HG03196 (cell line): ENCODE measurements around the gene CCDC190.
A peak's percentile ranks its signal among the peaks of the same experiment; 100 is the strongest.
"Not testable (repeated sequence)": the region's sequence is repeated elsewhere in the genome, so short reads cannot be mapped to it uniquely, and the experiment has no call there.

ENCODE experiments used
- ATAC-seq: cut with Tn5 transposase; IDR thresholded peaks from one replicate; pipeline ENCODE4 v1.9.1; 2021; ENCODE audit not compliant: unreplicated experiment

The CCDC190 gene

DNA sequence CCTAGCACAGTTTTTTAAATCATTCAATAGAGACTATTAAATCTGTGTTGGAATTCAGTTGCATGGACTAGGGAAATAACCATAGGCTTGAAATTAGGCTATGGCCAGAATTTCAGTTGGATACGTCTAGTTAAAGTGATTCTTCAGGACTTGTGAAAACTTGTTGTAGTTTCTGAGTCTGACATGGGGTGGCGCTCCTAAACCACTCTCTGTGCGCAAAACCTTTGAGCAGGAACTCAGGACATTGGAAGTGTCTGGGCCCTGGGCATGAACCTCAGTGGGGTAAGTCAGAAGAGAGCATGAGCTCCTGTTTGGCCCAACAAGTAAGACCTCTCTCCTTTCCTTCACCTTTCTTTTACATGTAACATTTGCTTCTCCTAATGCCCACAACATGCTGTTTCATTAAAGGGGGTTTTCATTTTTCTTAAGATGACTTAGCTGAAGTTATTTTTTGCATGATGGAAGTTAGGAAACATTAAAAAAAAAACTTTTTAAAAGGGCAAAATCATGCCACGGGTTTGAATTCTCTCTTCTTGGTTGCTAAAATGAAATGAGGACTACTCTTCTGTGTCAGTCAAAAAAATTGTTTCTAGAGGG lies 17.1 kb upstream of the CCDC190 start:
- ATAC-seq, result no peak

DNA sequence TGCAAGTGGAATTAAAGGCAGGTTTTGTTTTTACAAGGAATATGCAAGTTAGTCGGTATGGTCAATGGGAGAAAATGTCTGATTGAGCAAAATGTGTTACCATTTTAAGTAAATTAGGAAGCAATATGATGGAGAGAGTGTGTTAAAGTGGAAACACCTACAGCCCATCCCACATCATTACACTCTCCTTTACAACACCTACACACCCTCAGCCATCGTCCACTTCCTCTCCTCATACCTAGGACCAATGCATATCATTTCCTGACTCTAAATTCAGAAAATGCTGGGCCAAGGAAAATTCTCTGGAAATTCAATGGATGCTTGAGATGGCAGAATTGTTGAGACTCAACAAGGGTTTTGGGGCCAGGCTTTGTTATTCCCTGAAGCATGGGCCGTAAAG lies 16.4 kb upstream of the CCDC190 start:
- no peak for ATAC-seq

DNA sequence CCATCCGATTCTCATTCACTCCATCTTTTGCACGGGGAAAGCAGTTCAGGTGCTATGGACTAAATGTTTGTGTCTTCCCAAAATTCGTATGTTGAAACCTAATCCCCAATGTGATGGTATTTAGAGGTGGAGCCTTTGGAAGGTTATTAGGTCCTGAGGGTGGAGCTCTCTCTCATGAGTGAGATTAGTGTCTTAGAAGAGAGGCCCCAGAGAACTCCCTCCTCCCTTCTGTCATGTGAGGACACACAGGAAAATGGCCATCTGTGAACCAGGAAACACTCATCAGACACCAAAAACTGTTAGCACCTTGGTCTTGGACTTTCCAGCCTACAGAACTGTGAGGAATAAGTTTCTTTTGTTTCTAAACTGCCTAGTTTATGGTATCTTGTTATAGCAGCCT lies 15.8 kb upstream of the CCDC190 start:
- no peak for ATAC-seq

DNA sequence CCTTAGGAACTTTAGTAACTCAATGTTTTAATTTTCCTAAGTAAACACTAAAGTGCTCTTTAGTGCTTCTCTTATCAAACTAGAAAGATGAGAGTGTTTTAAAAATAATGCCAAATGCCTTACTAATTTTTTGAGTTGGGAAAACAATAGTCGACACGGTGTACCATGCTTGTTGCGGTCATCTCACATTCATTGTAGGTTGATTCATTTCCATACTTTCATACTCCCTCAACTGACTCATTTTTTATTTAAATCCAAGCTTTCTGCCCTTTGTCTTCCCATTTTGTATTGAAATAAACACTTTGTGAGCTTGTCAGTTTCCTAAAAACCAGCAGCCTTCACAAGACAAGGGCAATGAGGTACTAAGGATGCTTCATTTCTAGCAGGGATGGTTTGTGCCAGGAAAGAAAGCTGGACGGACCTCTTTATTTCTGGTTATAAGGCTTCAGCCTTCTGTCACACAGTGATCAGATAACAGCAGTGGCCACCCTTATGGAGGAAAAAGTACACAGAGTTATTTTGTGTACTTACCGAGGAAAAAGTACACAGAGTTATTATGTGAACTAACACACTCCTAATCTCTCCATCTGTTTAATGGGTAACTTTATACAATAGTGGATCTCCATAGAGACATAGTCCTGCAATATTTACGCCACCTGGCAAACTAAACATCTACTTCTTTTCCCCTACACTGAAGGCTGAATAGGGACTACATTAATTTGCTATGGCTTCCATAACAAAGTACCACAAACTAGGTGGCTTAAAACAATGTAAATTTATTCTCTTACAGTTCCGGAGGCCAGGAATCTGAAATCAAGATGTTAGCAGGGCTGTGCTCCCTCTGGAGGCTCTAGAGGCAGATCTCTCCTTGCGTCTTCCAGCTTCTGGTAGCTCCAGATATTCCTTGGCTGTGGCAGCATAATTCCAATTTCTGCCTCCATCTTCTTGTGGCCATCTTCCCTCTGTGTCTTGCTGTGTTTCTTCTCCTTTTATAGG lies 13.0 kb upstream of the CCDC190 start:
- no peak for ATAC-seq

DNA sequence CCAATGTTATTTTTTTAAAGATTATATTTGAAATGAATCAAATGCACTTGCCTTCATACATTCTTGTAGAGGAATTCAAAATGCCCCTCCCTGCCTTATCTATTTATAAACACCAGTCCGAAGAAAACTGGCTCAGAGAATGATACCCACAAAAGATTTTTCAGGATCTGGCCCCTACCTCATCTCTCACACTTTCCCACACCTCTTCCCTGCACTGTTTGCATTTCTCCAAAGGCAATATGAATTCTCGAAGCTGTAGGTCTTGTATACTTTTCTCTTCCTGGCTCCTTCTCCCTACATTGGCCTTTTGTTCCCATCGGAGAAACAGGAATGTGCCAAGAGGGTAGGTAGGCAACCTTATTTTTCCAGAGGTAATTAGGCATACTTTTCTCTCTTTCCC lies 12.0 kb upstream of the CCDC190 start:
- ATAC-seq, result no peak

DNA sequence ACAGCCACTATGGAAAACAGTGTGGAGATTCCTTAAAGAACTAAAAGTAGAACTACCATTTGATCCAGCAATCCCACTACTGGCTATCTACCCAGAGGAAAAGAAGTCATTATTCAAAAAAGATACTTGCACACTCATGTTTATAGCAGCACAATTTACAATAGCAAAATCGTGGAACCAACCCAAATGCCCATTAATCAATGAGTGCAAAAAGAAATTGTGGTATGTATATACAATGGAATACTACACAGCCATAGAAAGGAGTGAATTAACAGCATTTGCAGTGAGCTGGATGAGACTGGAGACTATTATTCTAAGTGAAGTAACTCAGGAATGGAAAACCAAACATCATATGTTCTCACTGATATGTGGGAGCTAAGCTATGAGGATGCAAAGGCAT lies 10.4 kb upstream of the CCDC190 start:
- not testable (repeated sequence) for ATAC-seq

DNA sequence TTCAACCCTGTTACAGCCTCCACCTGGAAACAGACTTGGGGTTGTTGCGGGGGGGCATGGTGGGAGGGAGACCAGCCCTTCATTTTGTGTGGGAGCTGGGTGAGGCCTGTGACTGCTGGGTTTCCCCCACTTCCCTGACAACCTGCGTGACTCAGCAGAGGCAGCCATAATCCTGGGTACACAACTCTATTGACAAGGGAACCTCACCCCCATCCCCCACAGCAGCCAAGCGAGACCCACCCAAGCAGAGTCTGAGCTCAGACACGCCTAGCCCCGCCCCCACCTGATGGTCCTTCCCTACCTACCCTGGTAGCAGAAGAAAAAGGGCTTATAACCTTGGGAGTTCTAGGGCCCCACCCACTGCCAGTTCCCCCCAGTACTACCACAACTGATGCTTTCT lies 8.0 kb upstream of the CCDC190 start:
- no peak for ATAC-seq

DNA sequence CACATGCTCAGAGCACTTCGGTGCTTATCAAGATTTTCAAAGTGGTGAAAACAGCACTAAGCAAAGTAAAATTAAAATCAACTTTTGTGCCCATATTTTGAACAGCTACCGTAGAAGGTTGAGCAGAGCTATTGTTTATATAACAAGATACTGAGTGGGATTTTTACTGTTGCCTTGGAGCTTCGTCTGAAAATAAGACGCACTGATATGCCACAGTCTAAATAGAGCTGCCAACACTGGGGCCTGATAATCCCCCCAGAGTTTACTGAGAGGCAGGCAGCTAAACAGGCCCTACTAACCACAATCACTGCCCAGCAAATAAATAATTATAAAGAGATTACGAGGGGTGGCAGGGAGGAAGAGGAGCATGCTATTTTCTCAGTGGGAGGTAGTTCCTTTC lies 650 bp upstream of the CCDC190 start:
- no peak for ATAC-seq

DNA sequence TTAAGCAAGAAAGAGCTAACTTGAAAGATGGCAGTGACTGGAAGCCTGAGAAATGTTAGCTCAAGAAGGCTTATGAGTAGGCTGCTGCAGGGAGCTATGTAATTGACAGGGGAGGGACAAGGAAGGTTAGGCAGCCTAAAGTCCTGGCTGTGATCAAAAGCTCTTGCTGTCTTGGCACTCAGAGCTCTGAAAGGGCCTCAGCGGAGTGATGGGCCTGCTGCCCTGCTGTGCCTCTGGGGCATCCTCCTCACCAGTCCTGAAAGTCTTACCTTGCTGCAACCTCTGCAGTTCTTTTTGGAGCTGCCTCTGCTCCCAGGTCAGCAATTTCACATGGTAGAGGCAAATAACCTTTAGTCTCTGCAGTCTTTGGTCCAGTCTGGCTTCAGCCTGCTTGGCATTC lies 1.8 kb downstream of the CCDC190 start:
- no peak for ATAC-seq

DNA sequence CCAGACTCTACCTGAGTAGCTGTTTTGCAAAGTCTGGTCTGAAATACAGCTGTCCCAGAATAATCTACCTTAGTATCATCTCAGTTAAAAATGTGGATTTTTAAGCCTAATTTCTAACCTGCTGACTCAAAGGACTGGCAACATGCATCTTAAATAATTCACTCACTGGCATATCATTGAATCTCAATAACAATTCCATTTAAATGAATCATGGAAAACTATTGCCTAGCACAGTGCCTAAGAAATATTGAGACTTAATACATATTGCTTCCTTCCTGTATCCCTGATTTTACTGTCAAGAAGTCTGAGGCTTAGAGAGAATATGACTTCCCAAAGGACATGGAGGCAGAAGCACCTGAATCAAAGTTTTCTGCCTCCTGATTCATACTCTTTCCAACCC lies 3.1 kb downstream of the CCDC190 start:
- no peak for ATAC-seq

DNA sequence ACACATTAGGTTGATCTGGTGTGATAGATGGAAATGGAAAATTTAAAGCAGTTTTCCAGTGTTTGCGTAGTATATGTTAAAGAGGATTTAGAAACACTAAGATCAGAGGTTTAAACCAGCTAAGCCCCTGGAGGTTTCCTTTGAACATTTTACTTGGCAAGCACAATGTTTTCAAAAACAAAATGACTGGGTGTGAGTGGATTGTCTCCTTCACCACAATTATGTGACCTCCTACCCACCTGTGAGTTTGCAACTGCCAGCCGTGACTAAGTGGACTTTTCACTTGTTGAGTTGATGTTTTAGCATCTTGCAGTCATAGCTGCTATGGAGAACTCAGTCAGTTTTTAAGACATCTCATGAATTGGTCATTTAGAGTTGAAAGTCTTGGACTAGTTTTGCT lies 4.7 kb downstream of the CCDC190 start:
- no peak for ATAC-seq

DNA sequence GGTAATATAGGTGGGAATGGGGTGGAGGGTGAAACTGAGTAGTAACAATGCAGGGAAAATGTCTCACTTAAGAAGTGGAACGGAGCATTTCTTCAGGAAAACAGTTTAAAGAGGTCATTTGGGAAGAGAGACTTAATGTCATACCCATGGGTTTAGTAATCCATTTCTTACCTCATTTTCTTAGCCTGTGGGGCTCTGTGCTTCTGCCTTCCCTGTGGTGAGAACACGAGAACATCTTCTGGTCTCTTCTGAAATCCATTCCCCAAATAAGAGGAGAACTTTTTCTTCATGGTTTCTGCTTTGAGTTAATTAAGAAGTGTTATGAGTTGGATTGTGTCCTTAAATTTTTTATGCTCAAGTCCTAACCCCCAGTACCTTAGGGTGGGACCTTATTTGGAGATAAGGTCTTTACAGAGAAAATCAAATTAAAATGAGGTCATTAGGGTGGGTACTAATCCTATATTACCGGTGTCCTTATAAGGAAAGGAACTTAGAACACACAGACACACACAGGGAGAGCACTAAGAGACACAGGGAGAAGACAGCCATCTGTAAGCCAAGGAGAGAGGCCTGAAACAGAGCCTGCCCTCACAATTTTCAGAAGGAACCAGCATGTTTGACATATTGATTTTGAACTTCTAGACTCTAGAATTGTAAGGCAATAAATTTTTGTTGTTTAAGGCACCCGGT lies 5.4 kb downstream of the CCDC190 start:
- no peak for ATAC-seq

DNA sequence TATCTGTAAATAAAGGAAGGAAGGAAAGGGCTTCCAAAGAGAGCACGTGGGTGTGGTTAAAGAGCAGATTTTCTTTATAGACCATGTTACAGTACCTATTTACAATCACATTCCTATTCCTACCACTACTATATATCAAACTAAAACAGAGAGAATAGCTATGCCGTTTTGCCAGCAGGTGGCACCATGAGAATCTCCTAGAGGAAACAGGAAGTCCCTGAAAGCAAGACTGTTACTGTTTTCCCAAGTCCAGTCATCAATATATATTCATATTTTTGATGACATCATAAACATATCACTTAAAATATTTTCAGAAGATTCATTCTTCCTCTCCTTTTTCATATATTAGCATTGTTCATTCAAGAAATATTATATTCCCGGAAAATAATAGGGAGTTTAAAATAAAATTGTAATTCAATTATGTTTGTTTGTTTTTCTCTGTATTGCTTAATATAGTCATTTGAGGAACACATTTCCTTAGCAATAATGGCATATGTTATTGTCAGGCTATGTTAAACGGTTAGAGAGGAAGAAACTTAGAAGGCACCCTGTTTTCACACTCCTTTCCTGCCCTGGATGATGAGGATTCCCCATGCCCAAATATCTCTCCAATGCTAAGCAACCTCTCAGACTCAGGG lies 6.6 kb downstream of the CCDC190 start:
- ATAC-seq, result peak; percentile 79

DNA sequence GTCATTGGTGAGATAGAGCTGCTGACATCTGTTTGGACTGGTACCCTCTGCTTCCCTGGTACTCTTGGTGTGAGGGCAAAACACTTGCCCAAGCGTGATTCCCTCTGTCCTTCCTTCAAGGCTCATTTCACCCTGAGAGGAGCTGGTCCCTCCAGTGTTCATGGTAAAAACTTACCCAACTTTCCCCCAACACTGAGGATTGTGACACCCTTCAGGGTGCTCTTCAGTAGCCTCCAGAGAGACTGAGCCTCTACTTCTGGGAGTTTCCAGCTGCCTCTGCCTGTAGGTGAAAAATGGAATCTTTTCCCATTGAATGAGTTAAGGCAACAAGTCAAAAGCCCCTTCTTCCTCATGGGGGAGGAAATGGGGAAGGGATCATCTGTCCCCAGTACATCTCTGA lies 9.6 kb downstream of the CCDC190 start:
- ATAC-seq, result no peak

DNA sequence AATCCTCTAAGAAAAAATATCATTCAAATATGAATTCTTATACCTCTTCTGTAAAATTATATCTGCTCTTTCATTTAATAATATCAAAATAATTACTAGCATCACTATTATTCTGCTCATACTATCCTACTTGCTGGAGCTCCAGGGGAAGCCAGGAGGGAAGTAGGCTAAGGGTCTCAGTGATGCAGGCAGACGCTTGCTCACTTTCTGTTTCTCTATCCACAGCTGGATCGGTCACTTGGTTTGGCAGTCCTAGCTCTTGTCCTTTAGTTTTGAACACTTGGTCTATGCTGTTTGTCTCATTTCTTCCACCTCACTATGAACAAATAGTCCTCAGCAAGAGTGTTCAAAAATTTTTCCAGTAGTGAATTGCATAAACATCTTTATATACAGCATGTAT lies 11.3 kb downstream of the CCDC190 start:
- ATAC-seq, result no peak

DNA sequence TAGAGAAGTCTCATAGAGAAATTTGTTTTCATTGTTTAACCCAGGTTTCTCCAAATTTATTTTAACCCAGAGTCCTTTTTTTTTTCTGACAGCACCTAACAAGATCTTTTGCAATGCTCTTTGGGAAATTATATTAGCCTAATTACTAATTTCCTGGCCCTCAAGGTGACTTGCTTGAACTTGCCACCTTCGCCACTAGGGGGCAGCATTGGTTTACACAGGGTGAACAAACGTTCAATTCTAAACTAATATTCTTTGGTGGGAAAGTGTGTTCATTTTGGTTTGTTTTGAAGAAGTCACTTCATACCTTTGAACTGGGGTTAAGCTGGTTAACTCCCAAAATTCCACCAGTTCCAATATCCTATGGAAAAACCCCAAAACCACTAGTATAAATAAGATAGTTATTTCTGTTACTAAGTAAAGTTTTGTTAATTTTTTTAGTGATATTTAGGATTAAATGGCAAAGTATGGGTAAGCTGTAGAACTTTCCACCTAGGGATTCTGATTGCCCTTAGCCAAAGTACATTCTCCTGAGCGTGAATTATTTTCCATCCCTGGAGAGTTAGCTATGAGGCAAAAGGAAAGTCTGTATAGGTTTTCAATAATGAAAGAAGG lies 13.0 kb downstream of the CCDC190 start:
- no peak for ATAC-seq

DNA sequence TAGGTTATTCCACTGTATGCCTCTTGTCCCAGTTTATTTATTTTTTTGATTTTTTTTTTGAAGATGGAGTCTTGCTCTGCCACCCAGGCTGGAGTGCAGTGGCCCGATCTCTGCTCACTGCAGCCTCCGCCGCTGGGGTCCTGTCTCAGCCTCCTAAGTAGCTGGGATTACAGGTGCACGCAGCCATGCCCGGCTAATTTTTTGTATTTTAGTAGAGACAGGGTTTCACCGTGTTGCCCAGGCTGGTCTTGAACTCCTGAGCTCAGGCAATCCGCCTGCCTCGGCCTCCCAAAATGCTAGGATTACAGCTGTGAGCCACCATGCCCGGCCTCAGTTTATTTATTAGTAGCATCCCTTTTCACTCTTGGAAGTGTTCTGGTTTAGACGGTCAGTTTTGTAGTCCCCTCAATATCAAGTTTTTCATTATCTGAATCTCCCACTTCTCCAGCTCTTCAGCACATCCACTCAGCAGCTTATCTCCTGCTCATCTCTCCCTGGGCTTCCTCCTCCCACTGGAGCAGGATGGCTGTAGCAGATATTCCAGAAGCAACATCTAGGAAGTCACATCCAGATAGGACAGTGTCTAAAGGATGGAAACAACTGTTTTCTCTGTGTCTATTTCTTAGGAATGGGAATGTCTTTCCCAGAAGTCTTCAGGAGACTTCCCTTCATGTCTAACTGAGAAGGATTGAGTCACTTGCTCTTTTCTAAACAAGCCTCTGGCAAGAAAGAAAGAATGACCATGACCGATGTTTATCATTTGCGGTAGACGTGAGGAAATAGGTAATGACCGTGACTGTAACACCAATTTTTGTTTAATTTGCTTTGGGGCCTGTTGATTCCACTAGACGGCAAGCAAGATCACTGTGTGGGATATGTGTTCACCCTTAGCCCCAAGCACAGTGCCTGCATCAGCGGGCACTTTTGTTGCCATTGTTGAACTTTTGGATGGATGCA lies 14.4 kb downstream of the CCDC190 start:
- no peak for ATAC-seq

DNA sequence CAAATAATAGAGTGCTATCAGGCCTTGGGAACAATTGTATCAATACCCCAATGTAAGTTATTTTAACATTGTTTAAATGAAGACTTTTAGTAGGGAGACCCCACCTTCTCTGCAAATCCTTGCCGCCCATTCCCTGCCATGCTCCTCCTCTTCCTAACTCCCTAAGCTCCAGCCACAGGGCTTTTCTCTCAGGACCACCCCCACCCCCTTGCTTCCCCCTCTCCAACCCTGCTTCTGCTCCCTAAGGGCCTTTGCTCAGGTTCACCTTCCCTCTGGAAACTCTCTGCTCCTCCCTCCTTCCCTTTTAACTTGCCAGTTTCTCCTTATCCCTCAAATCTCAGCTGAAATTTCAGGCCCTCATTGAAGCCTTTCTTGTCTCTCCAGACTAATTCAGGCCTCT lies 16.8 kb downstream of the CCDC190 start:
- no peak for ATAC-seq

DNA sequence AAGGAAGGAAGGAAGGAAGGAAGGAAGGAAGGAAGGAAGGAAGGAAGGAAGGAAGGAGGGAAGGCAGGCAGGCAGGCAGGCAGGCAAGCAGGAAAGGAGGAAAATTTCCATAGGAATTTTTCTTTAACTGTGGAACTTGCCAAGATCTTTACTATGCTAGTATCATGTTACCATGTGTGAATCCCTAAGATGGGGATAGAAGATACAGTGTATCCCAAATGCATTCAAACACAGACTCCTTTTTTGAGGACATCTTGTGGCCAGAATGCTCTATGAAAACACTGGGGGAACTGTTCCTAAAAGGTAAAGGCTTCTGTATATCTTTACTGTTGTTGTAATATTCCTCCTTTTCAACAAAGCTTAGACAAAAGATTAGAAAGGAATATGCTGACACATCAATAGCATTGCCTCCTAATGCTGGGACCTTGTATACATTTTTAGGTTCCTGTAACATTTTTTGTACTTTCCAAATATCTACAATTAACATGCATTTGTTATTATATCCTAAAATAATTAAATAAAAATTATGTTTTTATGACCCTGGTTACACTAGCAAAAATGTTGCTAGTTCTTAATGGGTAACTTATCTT lies 20.6 kb downstream of the CCDC190 start:
- no peak for ATAC-seq

DNA sequence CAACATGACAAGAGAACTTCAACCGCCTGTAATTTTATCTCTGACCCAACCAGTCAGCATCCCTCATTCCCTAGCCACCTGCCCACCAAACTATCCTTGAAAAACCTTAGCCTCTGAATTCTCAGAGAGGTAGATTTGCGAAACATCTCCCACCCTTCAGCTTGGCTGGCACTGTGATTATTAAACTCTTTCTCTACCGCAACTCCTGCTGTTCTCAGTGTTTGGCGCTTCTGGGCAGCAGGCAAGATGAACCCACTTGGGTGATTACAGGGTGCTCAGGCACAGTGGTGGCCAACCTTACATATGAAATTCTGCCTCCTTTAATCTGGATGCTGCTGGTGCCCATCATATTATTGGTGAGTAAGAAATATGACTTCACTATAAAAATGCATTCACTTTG lies 22.1 kb downstream of the CCDC190 start:
- no peak for ATAC-seq
